Middle frontal gyrus (tissue), 1 donor: ENCODE results near the gene FRS3.

ENCODE experiments used
- DNase-seq: peaks from one replicate; pipeline ENCODE4 v3.0.0-alpha.2; 2015; ENCODE audit warnings: low spot score; ENCODE audit errors: extremely low spot score

The FRS3 gene

DNA sequence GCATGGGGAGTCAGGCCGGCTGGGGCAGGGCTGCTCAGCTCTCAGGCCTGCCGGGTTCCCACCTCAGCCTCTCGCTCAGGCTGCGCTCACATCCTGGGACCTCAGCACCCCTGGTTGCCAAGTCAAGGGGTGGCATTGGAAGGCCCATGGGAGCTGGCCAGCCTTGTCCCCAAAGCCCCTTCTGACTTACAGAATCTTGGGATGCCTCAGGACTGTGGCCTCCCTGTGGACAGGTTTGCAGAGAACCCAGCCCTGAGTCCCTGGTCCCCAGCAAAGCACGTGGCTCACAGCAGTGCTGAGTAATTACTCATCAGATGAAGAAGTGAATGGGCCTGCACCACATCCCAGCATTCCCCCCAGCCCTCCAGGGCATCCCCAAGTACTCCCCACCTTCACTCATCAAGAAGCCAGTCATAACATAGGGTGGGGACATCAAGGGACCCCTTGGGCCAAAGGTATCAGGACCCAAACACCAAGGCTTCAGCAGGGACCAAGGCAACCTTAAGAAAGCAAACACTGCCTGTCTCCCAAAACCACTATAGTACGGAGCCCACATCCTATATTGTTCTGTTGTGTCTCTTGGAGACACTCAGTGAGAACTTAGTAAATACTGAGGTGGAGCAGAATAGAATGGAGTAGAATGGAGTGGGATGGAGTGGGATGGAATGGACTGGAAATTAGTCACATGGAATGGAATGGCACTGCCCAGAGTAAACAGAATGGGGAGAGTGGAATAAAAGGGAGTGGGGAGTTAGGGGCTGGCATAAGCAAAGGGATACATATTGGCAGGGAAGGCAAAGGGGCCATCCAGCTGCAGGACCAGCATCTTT lies 36.1 kb downstream of the FRS3 start:
- no peak for DNase-seq

- DNase-seq = no peak
Measured at GRCh38 chr6:41741625-41742490, 37.8 kb downstream of the FRS3 start.

GRCh38 chr6:41740366-41741162 lies 39.1 kb downstream of the FRS3 start:
- no peak for DNase-seq

- no peak for DNase-seq
Measured at GRCh38 chr6:41739041-41739440, 40.7 kb downstream of the FRS3 start.

- no peak for DNase-seq
Measured at GRCh38 chr6:41737591-41738130, 42.0 kb downstream of the FRS3 start.

GRCh38 chr6:41736800-41737555 lies 42.7 kb downstream of the FRS3 start:
- no peak for DNase-seq

DNA sequence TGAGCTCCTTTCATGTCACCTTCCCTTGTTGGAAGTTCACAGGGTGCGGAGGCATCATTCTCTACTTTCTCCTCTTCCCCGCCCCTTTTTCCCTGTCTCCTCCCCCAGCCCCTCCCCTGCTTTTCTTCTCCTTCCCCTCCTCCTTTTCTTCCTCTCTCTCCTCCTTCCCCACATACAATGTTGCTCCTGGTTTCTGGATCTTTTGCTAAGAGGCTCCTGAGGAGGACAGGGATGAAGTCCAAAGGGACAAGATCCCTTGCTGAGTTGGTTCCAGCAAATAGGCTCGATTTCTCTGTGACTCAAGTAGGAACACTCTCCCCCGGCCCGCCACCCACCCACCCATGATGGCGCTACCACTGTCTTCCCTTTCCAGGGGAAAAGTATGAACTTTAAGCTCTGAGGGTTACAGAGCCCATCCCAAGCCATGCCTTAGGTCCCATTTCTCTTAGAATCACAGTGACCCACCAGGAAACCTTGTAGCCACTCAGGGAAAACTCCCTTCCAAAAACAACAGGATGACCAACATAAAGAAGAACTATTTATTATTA lies 43.4 kb downstream of the FRS3 start:
- no peak for DNase-seq

- peak; percentile 93 for DNase-seq
Measured at GRCh38 chr6:41735427-41736185, 44.1 kb downstream of the FRS3 start, which contains the start of gene TFEB. Gene TFEB (minus strand): TSS chr6:41735608. CDS start chr6:41691213, 44,395 bp downstream.

DNA sequence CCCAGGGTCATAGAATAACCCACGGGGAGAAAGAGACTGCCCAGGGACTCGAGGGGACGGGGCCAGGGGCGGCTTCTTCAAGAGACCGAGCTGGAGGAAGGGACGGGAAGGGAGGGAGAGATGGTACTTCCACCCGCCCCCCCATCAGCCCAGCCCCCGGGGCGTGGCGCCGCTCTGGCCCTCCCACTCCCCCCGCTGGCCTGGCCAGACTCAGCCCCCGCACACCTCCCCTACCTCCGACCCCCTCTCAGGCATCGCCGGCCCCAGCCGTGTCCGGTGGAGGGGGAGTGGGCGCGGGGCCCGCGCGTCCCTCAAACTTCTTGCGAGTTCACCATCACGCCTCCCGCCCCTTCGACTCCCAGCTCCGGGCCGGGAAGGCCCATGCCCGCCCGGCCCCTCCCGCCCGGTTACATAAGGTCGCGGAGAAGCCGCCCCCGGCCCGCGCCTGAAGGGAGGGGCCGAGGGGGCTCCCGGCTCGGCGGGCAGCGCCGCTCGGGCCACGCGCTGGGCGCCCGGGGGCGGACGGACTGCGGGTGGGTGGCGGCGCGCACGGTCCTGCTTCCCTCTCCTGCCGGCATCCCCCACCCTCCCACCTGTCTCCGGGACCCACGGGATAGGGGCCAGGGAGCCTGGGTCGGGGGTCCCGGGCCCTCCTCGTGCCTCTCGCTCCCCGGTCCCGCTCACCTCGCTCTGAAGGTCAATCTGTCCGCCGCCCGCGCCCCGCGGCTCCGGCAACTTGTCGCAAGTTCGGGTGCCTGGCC lies 44.9 kb downstream of the FRS3 start:
- peak; percentile 76 for DNase-seq

GRCh38 chr6:41733707-41734665 lies 45.7 kb downstream of the FRS3 start:
- peak; percentile 51 for DNase-seq

- DNase-seq = no peak
Measured at GRCh38 chr6:41733360-41733706, 46.4 kb downstream of the FRS3 start.

DNA sequence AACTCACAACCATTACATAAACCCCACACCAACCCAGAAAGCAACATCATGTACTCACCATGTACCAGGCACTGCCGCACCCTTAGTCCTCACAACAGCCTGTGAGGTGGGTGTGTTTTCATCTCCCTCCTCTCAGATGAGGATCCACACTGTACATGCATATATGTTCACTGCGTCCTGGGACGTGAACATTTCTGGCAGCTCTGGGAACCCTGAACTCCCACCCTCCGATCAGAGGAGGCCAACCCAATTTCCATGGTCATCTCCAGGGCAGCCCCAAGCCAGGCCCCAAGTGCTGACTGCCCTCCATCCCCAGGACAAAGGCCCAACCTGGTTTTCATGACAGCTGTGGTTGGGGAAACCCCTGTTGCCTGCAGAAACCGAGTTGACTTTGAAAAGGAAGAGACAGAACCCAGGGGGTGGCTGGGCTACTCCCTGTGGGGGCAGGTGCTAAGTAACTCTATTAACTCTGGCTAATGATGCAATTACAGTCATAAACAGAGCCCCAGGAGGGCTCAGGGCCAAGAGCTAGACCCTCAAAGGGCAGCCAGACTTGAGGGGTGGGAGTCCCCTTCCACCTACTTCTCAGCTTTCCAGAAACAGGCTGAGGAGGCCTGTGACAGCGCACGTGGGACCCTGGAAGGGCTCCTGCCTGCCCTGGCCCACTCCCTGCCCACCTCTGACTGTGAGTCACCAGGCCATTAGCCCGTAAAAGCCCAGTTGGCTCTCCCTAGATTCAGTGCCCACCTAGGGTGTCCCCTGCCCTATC lies 46.9 kb downstream of the FRS3 start:
- DNase-seq = no peak

DNA sequence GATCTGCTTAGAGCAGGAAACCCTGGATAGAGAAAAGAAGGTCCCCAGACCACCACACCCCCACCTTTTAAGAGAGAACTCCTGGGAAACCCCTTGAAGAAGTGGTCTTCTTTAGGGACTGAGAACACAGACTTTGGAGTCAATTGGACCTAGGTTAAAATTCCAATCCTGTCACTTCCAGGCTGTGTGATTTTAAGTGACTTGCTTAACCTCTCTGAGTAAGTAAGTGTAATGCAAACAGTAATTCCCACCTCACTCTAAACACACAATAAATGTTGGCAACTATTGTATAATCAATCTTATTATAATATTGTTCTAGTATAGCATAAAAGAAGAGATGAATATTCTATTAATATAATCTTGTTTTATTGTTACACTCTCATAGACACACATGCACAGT lies 47.6 kb downstream of the FRS3 start:
- DNase-seq = no peak

DNA sequence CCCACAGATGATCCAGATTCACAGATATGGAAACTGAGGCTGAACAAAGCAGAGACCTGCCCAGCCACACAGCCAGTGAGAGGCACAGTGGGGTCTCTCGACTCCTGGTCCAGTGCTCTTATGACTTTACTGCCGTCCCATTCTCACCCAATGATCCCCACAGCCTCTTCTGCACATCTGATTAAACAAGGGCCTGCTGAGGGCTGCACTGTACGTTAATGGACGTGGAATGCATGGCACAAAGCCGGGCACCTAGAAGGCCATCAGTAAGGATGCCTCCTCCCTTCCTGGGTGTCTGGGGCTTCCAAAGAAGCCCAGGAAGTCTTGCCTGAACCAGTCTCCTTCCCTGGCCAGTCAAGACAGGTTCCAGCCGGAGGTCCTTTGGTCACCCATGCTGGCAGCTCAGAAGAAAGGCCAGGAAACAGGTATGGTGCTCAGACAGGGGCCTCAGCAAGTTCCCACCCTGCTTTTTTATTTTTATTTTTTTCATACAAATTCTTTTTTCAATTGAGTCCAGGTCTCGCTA lies 48.1 kb downstream of the FRS3 start:
- no peak for DNase-seq

- DNase-seq = no peak
Measured at GRCh38 chr6:41730531-41731436, 48.9 kb downstream of the FRS3 start.

- DNase-seq = no peak
Measured at GRCh38 chr6:41729624-41730023, 50.1 kb downstream of the FRS3 start.
